CD4-positive, alpha-beta T cell treated with Interleukin-2 at 100 ng/mL for 4 hours (primary cell): ENCODE data around the gene VPS4B.
"Not testable (repeated sequence)": the region's sequence is repeated elsewhere in the genome, so short reads cannot be mapped to it uniquely, and the experiment has no call there.

Source experiments
- DNase-seq: peaks from one replicate; pipeline ENCODE4 v3.0.0-alpha.2; 2020; ENCODE audit warnings: low spot score

VPS4B gene

DNA sequence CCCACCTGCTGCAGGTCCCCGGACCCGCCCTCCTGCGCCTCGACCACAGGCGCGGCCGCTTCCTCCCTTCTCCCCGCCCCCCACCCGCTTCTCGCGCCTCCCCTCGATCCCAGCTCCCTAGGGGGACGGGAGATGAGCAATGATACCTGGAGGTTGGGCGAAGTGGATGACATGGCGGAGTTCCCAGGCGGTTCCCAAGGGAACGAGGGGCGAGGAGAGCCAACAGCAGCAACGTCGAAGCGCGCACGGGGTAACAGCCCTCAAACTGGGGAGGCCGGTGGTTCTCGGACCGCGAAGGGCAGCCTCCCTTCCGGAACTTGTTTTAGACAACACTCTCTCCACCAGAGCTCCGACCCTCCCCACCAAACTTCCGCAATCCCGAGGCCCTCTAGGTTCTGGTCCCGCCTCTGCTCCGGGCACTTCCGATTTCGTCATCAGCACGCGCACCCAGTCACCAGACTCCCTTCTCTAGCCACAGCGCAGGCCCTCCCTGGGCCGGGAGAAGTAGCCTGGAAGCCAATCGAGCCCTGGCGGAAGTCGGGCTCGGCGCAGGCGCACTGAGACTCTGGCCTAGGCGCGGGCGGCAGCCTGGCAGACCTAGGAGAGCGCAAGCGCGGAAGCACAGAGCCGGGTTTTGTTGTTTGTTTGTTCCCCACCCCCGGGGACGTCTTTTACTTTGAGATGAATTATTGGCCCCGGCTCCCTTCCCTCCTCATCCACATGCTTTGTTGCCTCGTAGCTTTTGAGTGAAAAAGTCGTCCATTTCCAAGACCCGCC is at the start of gene VPS4B:
Gene VPS4B (minus strand): TSS at position 390 of the 777 bp plus-strand sequence. CDS start 217 bp downstream, at position 173.
- DNase-seq, result peak; percentile 100

DNA sequence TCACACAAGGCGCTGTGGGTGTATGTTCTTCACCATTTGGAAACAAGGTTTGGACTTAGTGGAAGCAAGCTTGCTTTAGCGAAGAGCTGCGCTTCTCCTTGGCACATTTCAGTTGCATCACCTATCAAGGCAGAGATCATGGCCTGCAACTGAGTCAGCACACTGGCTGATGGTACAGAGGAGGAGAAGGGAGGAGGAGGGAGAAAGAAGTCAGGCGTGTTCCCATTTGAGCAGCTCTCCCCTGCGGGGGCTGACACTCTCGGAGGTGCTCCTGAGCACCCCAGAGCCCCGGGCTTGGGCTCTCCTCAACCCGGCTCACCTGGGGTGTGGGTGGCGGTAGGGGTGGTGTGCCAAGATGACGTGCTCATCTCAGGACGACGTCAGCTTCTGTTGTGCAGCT is 48.5 kb upstream of the VPS4B start:
- no peak for DNase-seq

DNA sequence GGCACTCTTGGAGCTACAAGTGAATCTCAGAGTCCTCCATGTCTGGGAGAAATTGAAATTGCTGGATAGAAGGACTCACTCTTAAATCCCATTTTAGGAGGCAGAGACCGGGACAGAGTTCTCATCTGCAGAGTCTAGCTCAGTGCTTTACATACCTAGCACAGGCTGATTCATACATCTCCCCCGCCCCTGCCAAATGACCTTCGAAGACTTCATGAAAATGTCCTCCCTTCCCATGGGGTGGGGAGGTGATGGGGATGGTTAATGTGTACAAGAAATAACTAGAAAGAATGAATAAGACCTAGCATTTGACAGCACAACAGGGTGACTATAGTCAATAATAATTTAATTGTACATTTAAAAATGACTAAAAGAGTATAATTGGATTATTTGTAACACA is 46.3 kb upstream of the VPS4B start:
- DNase-seq, result no peak

DNA sequence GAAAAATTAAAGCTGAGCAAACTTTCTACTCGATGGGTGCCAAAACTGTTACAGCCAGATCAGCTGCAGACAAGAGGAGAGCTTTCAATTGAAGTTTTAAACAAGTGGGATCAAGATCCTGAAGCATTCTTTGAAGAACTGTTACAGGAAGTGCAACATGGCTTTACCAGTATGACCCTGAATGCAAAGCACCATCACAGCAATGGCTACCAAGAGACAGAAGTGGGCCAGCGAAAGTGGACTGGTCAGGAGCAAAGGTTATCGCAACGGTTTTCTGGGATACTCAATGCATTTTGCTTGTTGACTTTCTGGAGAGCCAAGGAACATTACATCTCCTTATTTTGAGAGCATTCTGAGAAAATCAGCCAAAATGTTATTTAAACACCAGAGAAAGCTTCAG is 45.4 kb upstream of the VPS4B start:
- no peak for DNase-seq

DNA sequence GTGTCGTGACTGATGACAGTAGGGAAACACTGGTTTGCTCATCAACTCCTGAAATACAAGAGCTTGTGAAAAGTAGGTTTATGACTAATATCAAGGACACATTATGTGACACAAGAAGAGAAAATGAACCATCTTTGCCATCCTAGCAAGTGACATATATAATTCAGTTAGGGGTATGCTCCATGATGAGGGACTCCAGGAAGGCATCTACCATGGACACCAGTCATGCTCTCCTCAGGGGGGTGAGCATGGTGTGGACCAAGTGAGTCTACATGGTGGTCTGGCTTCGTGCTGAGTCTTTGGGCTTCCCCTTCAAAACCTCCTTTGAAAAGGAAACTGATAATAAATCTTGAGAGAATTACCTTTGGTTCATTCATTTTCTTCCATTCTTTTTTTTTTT is 42.8 kb upstream of the VPS4B start:
- DNase-seq, result no peak

DNA sequence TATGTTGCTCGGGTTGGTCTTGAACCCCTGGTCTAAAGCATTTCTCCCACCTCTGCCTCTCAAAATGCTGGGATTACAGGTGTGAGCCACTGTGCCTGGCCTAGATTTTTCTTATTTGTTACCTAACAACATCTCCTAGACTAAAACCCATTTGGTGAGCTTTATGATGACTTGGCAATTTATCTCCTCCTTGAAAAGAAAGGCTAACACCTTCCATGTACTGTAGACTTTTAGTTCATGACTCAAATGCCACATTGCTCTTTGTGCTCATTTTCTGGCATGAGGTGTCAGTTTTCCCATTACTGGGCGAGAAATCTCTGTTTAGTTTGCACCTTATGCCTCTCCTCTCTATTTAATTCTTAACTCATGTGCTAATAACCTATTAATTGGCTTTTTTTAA is 42.2 kb upstream of the VPS4B start:
- DNase-seq, result no peak

DNA sequence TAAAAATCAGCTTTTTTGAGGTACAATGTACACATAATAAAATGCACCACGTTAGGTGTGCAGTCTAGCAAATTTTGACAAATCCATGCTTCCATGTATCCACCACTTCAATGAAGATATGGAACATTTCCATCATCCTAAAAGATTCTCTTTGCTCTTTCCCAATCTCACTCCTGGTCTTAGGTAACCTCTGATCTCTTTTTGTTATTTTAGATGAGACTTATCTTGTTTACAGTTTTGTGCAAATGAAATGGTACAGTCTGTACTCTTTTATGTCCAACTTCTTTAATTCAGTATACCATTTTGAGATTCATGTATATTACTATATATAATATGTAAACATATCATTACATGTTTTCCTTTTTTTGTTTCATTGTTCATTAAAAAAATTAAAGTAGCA is 38.1 kb upstream of the VPS4B start:
- no peak for DNase-seq

DNA sequence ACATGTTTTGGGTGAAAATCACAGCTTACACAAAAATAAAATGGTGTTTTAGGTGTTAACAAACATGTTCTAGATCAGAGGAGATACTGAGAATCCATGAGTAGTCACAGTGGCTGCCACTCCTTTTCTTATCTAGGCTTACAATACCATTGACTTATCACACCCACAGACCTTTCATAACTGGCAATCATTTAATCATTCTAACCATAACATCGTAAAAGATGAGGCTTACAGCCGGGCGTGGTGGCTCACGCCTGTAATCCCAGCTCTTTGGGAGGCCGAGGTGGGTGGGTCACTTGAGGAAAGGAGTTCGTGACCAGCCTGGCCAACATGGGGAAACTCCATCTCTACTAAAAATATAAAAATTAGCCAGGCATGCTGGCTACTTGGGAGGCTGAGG is 35.7 kb upstream of the VPS4B start:
- no peak for DNase-seq

DNA sequence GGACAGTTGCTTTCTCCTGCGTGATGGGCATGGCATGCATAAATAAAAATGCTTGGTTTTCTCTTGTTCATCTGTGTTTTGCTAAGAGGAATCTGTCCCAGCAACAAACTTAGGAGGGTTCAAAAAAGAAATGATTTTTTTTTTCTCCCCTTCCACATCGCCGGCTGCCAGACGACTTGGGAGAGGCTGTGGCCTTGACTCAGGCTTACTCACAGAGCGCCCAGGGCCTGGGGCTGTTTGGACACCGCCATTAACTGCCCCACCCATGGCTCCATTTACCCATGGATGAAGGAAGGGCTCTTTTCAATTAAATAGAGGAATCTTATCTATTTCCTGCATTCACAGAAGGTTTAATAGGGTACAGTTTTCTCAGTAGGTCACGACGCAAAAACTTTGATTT is 32.2 kb upstream of the VPS4B start:
- DNase-seq, result no peak

DNA sequence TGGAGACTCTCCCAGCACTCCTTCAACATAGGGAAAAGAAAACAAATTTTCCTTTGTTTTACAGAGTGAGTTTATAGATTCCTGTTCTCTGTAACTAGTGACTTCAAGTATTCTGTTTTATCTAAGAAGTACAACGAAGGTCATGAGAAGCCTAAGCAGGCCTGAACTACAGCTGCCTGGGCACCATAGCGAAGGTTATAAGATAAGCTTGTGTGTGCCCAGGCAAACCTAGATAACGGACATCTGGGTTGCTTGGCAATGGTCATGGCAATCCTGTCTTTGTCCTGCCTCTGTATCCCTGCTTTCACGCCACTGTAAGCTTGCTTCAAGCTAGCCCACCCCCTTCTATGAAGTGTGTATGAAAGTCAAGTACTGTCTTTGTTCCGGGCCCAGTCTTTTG is 30.5 kb upstream of the VPS4B start:
- DNase-seq, result not testable (repeated sequence)

DNA sequence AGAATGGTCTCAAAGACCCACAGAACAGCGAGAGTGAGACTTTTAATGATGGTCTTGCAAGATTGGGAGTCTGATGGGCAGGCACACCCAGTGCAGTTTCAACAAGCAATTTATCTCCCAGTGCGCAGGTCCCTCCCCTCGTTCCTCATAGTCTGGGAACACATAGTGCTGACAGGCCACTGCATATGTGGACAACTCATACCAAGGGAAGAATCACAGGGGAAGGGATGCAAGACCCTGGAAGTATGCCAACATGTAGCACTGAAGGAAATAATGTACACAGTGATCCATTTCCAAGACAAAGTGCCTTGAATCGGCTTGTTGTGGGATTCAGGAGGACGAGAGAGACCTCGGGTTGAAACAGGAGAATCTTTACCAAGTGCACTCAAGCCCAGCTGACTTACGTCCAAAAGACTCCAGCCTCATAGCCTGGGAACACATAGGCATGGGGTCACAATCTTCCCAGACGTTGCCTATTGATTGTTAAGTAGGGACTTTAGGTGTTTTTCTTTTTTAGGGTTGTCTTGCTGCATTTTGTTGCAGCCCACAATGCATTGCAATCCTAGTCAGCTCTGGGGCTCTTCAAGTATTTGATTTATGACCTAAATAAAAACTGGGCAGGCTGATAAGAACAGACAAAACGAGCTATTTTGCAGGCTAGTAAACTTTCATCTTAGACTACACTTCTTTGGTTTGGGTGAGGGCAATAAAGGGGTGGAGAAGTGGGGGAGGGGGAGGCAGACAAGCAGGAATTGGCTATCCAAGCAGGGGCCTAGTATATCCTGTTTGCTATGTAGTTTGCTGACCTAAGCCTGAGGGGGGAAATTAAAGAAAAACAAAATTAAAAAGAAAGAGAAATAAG is 29.8 kb upstream of the VPS4B start:
- no peak for DNase-seq

DNA sequence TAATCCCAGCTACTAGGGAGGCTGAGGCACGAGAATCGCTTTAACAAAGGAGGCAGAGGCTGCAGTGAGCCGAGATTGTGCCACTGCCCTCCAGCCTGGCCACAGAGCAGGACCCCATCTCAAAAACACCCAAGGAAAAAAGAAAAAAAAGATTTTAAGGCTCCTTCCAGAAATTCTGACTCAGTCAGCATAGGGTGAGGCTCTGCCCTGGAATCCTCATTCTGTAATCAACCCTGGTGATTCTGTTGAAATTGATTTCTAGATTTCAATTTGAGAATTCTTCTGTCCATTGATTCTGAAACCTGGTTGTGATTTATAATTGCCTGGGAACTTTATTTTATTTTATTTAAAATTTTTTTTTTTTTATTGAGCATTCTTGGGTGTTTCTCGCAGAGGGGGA is 27.1 kb upstream of the VPS4B start:
- no peak for DNase-seq

DNA sequence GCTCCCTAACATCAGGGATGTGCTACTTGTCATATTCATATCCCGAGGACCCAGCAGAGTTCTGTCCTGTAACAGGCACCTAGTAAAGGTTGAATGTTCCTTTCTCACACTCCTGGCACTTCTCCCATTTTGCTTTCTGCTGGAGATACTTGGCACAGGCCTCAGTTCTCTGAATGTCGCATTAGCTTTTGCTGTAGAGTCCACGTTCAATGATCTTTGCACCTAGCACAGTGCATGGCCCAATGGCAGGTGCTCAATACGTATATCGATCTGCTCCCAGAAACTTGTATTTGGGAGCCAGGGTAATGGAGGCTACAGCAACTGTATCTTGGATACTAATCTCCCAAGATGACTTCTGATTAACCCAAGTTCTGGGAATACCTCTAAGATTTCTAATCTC is 24.8 kb upstream of the VPS4B start:
- DNase-seq, result no peak

DNA sequence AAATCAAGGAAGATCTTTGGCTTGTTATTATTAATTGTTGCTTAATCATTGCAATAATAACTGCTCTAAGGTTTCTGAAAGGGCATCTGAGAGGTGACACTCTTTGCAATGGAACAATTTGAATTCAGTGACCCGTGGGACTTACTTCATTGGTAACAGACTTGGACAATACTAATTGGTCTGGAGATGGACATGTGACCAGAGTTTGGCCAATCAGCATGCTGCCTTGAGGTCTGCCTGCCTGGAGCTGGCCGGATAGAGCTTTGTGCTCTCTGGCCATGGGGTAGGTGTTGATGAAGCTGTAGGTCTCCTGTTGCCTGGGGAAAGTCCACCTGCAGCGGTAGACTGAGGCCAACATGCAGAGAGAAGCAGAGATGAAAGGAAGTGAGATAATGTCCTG is 24.0 kb upstream of the VPS4B start:
- DNase-seq, result no peak

DNA sequence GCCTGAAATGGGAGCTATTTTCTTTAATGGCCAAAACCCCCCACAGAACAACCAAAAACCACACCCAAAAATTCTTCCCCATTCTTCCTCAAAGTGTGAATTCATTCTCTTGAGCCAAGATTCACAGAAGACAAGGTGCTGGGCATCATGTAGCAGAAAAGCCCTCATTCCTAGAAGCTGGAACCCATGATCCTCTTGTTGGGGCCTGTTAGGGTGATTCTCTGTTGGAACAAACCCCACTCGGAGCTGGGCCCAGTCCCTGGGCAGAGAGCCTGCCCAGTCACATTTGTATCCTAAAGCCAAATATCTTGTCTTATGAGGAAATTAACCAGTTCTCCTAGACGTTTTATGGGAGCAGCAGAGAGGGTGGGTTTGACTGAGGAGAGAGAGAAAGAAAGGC is 22.8 kb upstream of the VPS4B start:
- no peak for DNase-seq

DNA sequence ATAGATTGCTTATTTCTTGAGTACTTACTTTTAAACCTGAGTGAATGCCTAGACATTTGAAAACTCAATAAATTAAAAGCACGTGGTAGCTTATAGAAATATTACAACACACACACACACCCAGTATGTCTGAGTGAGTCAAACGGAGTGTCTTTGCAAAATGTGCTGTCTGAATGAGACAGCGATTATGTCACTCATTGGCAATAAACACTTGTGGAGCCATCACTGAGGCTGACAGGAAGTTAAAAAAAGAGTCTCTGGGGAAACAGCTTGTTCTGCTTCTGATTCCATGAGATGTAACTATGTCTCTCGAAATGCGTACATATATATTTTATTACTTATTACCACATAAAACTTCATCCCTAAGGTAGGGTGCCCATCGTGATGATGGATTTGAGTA is 22.3 kb upstream of the VPS4B start:
- no peak for DNase-seq

DNA sequence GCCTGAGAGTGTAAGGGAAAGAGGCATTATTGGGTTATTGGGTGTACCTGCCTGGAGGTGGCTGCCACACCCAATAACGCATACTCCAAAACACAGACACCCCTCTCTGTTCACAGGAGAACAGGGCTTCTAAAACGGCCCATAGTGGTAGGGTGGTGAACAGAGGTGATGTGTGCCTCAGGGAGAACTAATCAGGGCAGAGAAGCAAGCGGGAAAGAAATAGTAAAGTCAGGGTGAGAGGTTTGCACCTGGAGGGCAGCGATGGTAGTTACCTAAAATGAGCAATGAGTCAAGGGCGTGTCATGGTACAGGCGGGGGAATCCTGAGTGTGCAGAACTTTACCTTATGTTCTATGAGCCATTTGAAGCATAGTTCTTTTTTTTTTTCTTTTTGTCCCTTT is 21.6 kb upstream of the VPS4B start:
- no peak for DNase-seq

DNA sequence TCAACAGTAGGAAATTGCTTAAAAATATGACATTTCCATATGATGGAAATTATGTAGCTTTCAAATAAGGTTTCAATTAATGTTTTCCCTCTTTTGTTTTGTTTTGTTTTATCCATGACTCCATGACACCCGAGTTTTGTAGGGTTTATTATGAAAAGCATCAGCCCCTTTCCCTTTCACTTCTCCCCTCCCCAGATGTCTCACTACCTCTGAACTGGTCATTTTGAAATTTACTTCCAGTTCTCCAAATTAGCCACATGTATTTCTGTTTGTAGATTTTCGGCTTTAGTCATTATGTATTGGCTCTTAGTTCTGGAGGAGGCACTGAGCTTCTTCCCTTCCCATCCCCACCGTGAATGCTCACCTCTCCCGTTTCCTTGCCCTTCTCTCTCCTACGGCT is 18.6 kb upstream of the VPS4B start:
- no peak for DNase-seq

DNA sequence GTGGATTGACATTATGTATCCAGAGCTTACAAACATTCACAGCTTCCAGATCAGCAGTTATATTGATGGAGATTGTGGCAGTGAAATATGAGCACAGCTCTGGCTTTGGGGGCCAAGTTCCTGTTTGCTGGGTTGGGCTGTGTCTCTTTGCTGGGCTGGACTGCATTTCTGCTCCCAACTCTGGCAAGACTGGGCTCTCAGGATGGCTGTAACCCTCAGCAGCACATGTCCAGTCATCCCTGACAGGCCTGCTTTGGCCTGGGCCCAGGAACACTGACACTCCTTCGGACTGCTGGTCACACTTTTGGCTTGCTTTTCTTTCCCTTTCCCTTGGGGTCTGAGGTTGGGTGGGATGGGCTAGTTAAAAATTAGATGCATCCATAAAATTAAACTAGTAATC is 17.9 kb upstream of the VPS4B start:
- no peak for DNase-seq

DNA sequence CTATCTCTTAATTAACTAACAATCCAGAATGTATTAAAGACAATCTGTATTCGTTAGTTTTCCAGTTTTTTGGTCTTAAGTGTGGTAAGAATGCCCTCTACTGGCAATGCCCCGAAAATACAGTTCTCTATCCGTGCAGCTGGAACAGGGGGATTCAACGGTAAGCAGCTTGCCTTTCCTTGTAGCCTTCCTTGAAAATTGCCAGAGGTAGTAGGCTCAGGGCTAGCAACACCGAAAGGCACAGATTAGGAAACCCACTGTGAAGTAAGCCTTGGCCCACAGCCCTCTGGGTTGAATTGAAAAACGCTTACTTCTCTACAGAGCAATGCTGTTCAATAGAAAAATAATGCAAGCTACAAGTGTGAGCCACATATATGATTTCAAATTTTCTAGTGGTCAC is 17.1 kb upstream of the VPS4B start:
- peak; percentile 69 for DNase-seq

DNA sequence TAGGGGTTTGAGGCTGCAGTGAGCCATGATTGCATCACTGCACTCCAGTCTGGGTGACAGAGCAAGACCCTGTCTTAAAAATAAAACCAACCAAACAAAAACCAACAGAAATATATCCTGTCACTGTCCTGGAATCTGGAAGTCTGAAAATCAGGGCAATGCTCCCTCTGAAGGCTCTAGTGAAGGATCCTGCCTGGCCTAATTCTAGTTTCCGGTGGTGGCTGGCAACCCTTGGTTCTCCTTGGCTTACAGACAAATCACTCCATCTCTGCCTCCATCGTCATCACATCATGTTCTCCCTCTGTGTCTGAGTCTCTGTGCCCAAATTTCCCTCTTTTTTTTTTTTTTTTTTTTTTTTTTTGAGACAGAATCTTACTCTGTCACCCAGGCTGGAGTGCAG is 15.9 kb upstream of the VPS4B start:
- no peak for DNase-seq

DNA sequence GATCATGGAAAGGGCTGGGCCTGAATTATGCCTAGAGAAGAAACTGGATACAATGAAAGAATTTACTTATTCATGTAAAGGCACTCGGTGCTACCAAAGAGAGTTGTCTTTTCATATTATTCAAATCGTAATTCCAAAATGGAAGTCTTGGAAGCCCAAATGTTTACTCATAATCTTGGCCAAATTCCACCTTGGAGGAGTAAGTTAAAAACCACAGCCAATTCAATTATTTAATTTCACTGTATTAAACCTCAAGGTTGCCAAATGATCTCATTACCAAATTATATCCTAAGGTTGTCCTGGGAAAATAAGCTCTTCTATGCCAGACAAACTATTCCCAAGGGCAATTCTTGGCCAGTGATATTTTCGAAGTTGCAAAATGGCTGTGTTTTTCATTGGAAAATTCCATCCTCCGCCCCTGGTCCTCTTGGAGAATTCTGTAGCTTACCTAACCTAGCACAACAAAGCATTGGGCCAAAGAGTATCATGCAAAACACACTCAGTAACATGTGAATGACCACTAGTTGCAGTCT is 11.1 kb upstream of the VPS4B start:
- DNase-seq, result no peak

DNA sequence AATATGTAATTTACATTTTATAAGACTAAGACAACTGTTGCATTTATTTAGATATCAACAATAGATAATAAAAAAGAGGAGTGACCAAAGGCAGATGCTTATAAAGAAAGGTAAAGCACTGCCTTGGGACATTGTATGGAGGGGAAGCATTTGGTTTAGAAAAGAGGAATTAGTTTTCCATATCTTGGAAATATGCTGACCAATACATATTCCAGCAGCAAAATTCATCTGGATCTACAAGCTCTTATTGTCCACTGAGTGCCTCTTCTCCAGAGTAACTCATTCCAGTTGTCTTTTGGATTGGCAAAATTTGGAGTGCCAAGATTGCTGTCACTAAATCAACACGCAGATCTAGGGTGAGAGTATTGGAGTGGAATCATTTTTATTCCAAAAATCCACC is 8.9 kb upstream of the VPS4B start:
- no peak for DNase-seq
